HCT116 (cell line): ENCODE measurements around the gene NCAPD3. TPM values are rescaled to one million over a fixed set of nuclear protein-coding genes. Genes with fewer than 3 reads are reported as not detected.

Source experiments
- ATAC-seq: fragments of 200-7000 bp; cut with Tn5 transposase; 2 replicates; pipeline ENCODE4 v1.9.1; 2020; ENCODE audit warnings: mild to moderate bottlenecking, moderate library complexity
- BruUV-seq: library from RNA; stranded (reverse); fragments of 400-500 nt; replicated peaks from 2 replicates; lab custom pipeline; 2021; lab: Mats Ljungman, UMichigan
- CTCF ChIA-PET: fragments of 300-600 bp; sonication (Branson Sonifier 250); formaldehyde crosslinking; loops from one replicate; lab custom pipeline; 2021; ENCODE audit warnings: antibody characterized with exemption; lab: Charles Lee
- POLR2A ChIA-PET: fragments of 300-600, 350-600 bp; sonication (Branson Sonifier 250); formaldehyde crosslinking; loops from one replicate; lab custom pipeline; 2021; ENCODE audit warnings: antibody characterized with exemption; lab: Charles Lee
- RAD21 ChIA-PET, 2 experiments: fragments of 300-600 bp; sonication (Branson Sonifier 250); formaldehyde crosslinking; loops; one replicate each; lab custom pipeline; 2023; ENCODE audit warnings: low total read pairs in 2 of 2; ENCODE audit not compliant: uncharacterized antibody in 2 of 2, unreplicated experiment in 2 of 2, low non-redundant PET in 1 of 2; lab: Charles Lee
- DNase-seq: peaks from one replicate; pipeline ENCODE4 v3.0.0-alpha.2; 2010; ENCODE audit warnings: low read depth, low spot score
- H2AFZ ChIP-seq: fragments of 200-600 bp; shearing (Covaris generic), sonication (generic); 2 replicates; pipeline ENCODE4 v1.6.1; 2017; ENCODE audit warnings: low read depth, mixed run types, mixed read lengths, antibody characterized with exemption, low read length; ENCODE audit not compliant: poor library complexity, severe bottlenecking
- H3K27ac ChIP-seq: 2 replicates; pipeline ENCODE4 v1.5.1; 2012; ENCODE audit warnings: low read depth, low read length
- H3K27me3 ChIP-seq: fragments of 200-600 bp; sonication (generic); 2 replicates; pipeline ENCODE4 v1.6.1; 2016; ENCODE audit warnings: mixed run types, low read length, mixed read lengths; ENCODE audit not compliant: insufficient read depth
- H3K36me3 ChIP-seq, 2 experiments: fragments of 200-500 bp in 1 of 2; fragments of 200-600 bp in 1 of 2; sonication (Bioruptor generic) in 1 of 2; sonication (generic) in 1 of 2; 2 replicates each; pipeline versions ENCODE4 v1.5.1 to v1.6.1; 2014 to 2016; ENCODE audit warnings: low read length in 2 of 2, inconsistent platforms in 1 of 2, mixed read lengths in 1 of 2, mixed run types in 1 of 2; ENCODE audit not compliant: insufficient read depth in 2 of 2, control insufficient read depth in 1 of 2
- H3K4me1 ChIP-seq, 2 experiments: fragments of 200-600 bp in 1 of 2; sonication (generic) in 1 of 2; 2 replicates each; pipeline versions ENCODE4 v1.5.1 to v1.6.1; 2012 to 2017; ENCODE audit warnings: low read length in 2 of 2, inconsistent platforms in 1 of 2, mild to moderate bottlenecking in 1 of 2, mixed read lengths in 1 of 2, mixed run types in 1 of 2, moderate library complexity in 1 of 2; ENCODE audit not compliant: insufficient read depth in 2 of 2, control insufficient read depth in 1 of 2
- H3K4me2 ChIP-seq: fragments of 200-600 bp; sonication (generic); 2 replicates; pipeline ENCODE4 v1.6.1; 2017; ENCODE audit warnings: mixed run types, low read length, mixed read lengths
- H3K4me3 ChIP-seq, 2 experiments: fragments of 200-600 bp in 1 of 2; sonication (generic) in 1 of 2; replicated peaks in 1 of 2; 2 replicates each; pipeline ENCODE4 v1.5.1; 2011 to 2016; ENCODE audit warnings: low read length in 2 of 2, control low read depth in 1 of 2, low read depth in 1 of 2, mild to moderate bottlenecking in 1 of 2, mixed read lengths in 1 of 2, mixed run types in 1 of 2
- H3K79me2 ChIP-seq: fragments of 200-600 bp; sonication (generic); 2 replicates; pipeline ENCODE4 v1.6.1; 2017; ENCODE audit warnings: mild to moderate bottlenecking, mixed run types, low read length, moderate library complexity, mixed read lengths; ENCODE audit not compliant: insufficient read depth
- H3K9ac ChIP-seq: fragments of 200-600 bp; sonication (generic); 2 replicates; pipeline ENCODE4 v1.6.1; 2016; ENCODE audit warnings: low read length, mixed read lengths
- H3K9me2 ChIP-seq: fragments of 200-600 bp; sonication (generic), shearing (Covaris generic); 2 replicates; pipeline ENCODE4 v1.6.1; 2017; ENCODE audit warnings: mixed run types, mild to moderate bottlenecking, moderate library complexity; ENCODE audit not compliant: insufficient read depth
- H3K9me3 ChIP-seq, 2 experiments: fragments of 200-500 bp in 1 of 2; fragments of 200-600 bp in 1 of 2; sonication (Bioruptor generic) in 1 of 2; sonication (generic) in 1 of 2; 2 replicates each; pipeline ENCODE4 v1.6.1; 2014 to 2017; ENCODE audit warnings: low read length in 2 of 2, mixed read lengths in 2 of 2, inconsistent platforms in 1 of 2, low read depth in 1 of 2, mild to moderate bottlenecking in 1 of 2, mixed run types in 1 of 2, moderate library complexity in 1 of 2; ENCODE audit not compliant: control insufficient read depth in 1 of 2, insufficient read depth in 1 of 2
- H4K20me1 ChIP-seq: fragments of 200-600 bp; sonication (generic), shearing (Covaris generic); 2 replicates; pipeline ENCODE4 v1.6.1; 2017; ENCODE audit warnings: mixed run types, mild to moderate bottlenecking, moderate library complexity; ENCODE audit not compliant: insufficient read depth
- CBX3 ChIP-seq: IDR thresholded peaks from 2 replicates; pipeline ENCODE4 v1.6.1; 2012; ENCODE audit warnings: low read depth
- CEBPB ChIP-seq: IDR thresholded peaks from 2 replicates; pipeline ENCODE4 v1.6.1; 2012; ENCODE audit warnings: low read depth
- CTCF ChIP-seq, 3 experiments: fragments of 200-600 bp in 1 of 3; sonication (generic) in 1 of 3; IDR thresholded peaks in 2 of 3; conservative IDR thresholded peaks in 1 of 3; 2 replicates each; pipeline ENCODE4 v1.5.1; 2012 to 2017; ENCODE audit warnings: low read depth in 2 of 3, low read length in 2 of 3, antibody characterized with exemption in 1 of 3, borderline replicate concordance in 1 of 3, control low read depth in 1 of 3, mild to moderate bottlenecking in 1 of 3, mixed read lengths in 1 of 3, mixed run types in 1 of 3, moderate library complexity in 1 of 3; ENCODE audit not compliant: insufficient read depth in 1 of 3
- EGR1 ChIP-seq: IDR thresholded peaks from 2 replicates; pipeline ENCODE4 v1.6.1; 2012; ENCODE audit warnings: low read depth
- ELF1 ChIP-seq: IDR thresholded peaks from 2 replicates; pipeline ENCODE4 v1.6.1; 2012; ENCODE audit warnings: low read depth, borderline replicate concordance
- EZH2phosphoT487 ChIP-seq: fragments of 200-600 bp; IDR thresholded peaks from 2 replicates; pipeline ENCODE4 v1.6.1; 2018; ENCODE audit warnings: antibody characterized with exemption, borderline replicate concordance
- JUND ChIP-seq: IDR thresholded peaks from 2 replicates; pipeline ENCODE4 v1.6.1; 2012
- POLR2AphosphoS5 ChIP-seq: IDR thresholded peaks from 2 replicates; pipeline ENCODE4 v1.6.1; 2011; ENCODE audit warnings: mild to moderate bottlenecking, low read depth, low read length, moderate library complexity
- RAD21 ChIP-seq: IDR thresholded peaks from 2 replicates; pipeline ENCODE4 v1.6.1; 2012; ENCODE audit warnings: low read depth, mild to moderate bottlenecking
- REST ChIP-seq: IDR thresholded peaks from 2 replicates; pipeline ENCODE4 v1.6.1; 2012; ENCODE audit warnings: low read depth
- SIN3A ChIP-seq: IDR thresholded peaks from 2 replicates; pipeline ENCODE4 v1.6.1; 2012; ENCODE audit warnings: low read depth
- SRF ChIP-seq: IDR thresholded peaks from 2 replicates; pipeline ENCODE4 v1.6.1; 2012; ENCODE audit warnings: low read depth
- TCF7L2 ChIP-seq: IDR thresholded peaks from 2 replicates; pipeline ENCODE4 v1.7.0; 2011; ENCODE audit warnings: borderline replicate concordance, inconsistent platforms; ENCODE audit not compliant: insufficient read depth, insufficient read length; ENCODE audit errors: extremely low read depth
- ZBTB33 ChIP-seq: IDR thresholded peaks from 2 replicates; pipeline ENCODE4 v1.6.1; 2011; ENCODE audit warnings: mild to moderate bottlenecking, low read length, moderate library complexity; ENCODE audit not compliant: insufficient replicate concordance; ENCODE audit errors: extremely low read depth
- ZFX ChIP-seq: fragments of 450-650 bp; IDR thresholded peaks from 2 replicates; pipeline ENCODE4 v1.6.1; 2017
- intact Hi-C: fragments of 100-400 bp; cut with micrococcal nuclease; formaldehyde crosslinking; loops from 2 replicates; pipeline ENCODE4 v1.10.0; 2022
- total RNA-seq: library from RNA; stranded (reverse); gene quantifications from one replicate; pipeline ENCODE4 v1.2.1, GENCODE V29; 2021; ENCODE audit not compliant: unreplicated experiment
- TF ChIP-seq, protein P1 (sequence below): IDR thresholded peaks from 2 replicates; pipeline ENCODE4 v1.6.1; 2012
- TF ChIP-seq, protein P2 (sequence below): IDR thresholded peaks from 2 replicates; pipeline ENCODE4 v1.6.1; 2012

NCAPD3 gene
- total RNA-seq, 1 experiment from 2014 or later, result 71.0 TPM

- H3K9me2 ChIP-seq, result no peaks in the 10 kb centered on the region
- CTCF ChIA-PET, result no interaction called here
Measured at GRCh38 chr11:134178032-134178674, 45.6 kb downstream of the NCAPD3 start.

More at GRCh38 chr11:134178032-134178674, 45.6 kb downstream of the NCAPD3 start:
- Histone ChIP-seq H3K4me1 (no peaks in the 10 kb centered on the region), H3K4me3 (no peak overlapping the region), H3K9me3 (no peaks in the 10 kb centered on the region), H3K36me3 (peaks cover 45 to 53% of the 10 kb centered on the region in 2 experiments), H3K4me2 (no peak overlapping the region), H3K27me3 (no peaks in the 10 kb centered on the region), H4K20me1 (no peaks in the 10 kb centered on the region), H2AFZ (no peak overlapping the region), H3K27ac (no peak overlapping the region), H3K9ac (no peak overlapping the region), H3K79me2 (no peaks in the 10 kb centered on the region)
- no peak for TF ChIP-seq EZH2phosphoT487
- TF ChIP-seq, protein P1, sequence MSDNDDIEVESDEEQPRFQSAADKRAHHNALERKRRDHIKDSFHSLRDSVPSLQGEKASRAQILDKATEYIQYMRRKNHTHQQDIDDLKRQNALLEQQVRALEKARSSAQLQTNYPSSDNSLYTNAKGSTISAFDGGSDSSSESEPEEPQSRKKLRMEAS, result no peak
- TF ChIP-seq JUND, result no peak
- TF ChIP-seq TCF7L2, result no peak
- no peak for TF ChIP-seq RAD21
- no peak for TF ChIP-seq ZBTB33
- no peak for TF ChIP-seq CTCF (IDR thresholded peaks at IDR 0.05 in 2 of 3, conservative IDR thresholded peaks at IDR 0.05 in 1 of 3; ENCODE audit: borderline replicate concordance in 1 of 3, insufficient read depth in 1 of 3, low read depth in 2 of 3, low read length in 2 of 3)
- no peak for TF ChIP-seq CBX3
- TF ChIP-seq SIN3A, result no peak
- no peak for TF ChIP-seq EGR1
- TF ChIP-seq REST, result no peak
- TF ChIP-seq, protein P2, sequence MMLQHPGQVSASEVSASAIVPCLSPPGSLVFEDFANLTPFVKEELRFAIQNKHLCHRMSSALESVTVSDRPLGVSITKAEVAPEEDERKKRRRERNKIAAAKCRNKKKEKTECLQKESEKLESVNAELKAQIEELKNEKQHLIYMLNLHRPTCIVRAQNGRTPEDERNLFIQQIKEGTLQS, result no peak
- no peak for TF ChIP-seq ZFX
- TF ChIP-seq POLR2AphosphoS5, result no peak
- TF ChIP-seq SRF, result no peak
- no peak for TF ChIP-seq ELF1
- TF ChIP-seq CEBPB, result no peak
- ATAC-seq (no peak), DNase-seq (no peak)
- no TSS peak for BruUV-seq
- RAD21 ChIA-PET, result no interaction called here
- POLR2A ChIA-PET, result no interaction called here
- intact Hi-C loops, result no loop called here
